Mesendoderm (in vitro differentiated cells): ENCODE results near the gene STAC3.

Experiments
- DNase-seq: peaks from one replicate; pipeline ENCODE4 v3.0.0; 2013
- H2AK5ac ChIP-seq: 2 replicates; pipeline ENCODE4 v1.6.1; 2013; ENCODE audit warnings: low read length, inconsistent platforms
- H2BK120ac ChIP-seq: 2 replicates; pipeline ENCODE4 v1.6.1; 2013; ENCODE audit warnings: low read depth, mild to moderate bottlenecking, low read length, moderate library complexity, mixed read lengths
- H2BK15ac ChIP-seq: replicated peaks from 2 replicates; pipeline ENCODE4 v1.6.1; 2013; ENCODE audit warnings: low read depth, mild to moderate bottlenecking, moderate library complexity
- H2BK5ac ChIP-seq: 2 replicates; pipeline ENCODE4 v1.6.1; 2013; ENCODE audit warnings: low read length, inconsistent platforms
- H3K18ac ChIP-seq: 2 replicates; pipeline ENCODE4 v1.6.1; 2013; ENCODE audit warnings: mild to moderate bottlenecking, low read length, mixed read lengths
- H3K23ac ChIP-seq: one replicate; pipeline ENCODE4 v1.6.1; 2013; ENCODE audit warnings: low read length
- H3K27ac ChIP-seq: 2 replicates; pipeline ENCODE4 v1.5.1; 2013; ENCODE audit warnings: low read depth, mild to moderate bottlenecking, inconsistent platforms, low read length, moderate library complexity
- H3K27me3 ChIP-seq: 2 replicates; pipeline ENCODE4 v1.6.1; 2013; ENCODE audit warnings: low read length, control low read depth, mild to moderate bottlenecking, inconsistent platforms; ENCODE audit not compliant: insufficient read depth, poor library complexity
- H3K36me3 ChIP-seq: 2 replicates; pipeline ENCODE4 v1.6.1; 2013; ENCODE audit warnings: low read length, inconsistent platforms; ENCODE audit not compliant: control insufficient read depth, insufficient read depth
- H3K4ac ChIP-seq: one replicate; pipeline ENCODE4 v1.6.1; 2013; ENCODE audit warnings: low read depth, mild to moderate bottlenecking, low read length, moderate library complexity
- H3K4me1 ChIP-seq: 2 replicates; pipeline ENCODE4 v1.6.1; 2013; ENCODE audit warnings: low read depth, low read length, inconsistent platforms; ENCODE audit not compliant: control insufficient read depth
- H3K4me2 ChIP-seq: 2 replicates; pipeline ENCODE4 v1.6.1; 2013; ENCODE audit warnings: low read length
- H3K4me3 ChIP-seq: 2 replicates; pipeline ENCODE4 v1.5.1; 2013; ENCODE audit warnings: mild to moderate bottlenecking, low read length
- H3K56ac ChIP-seq: one replicate; pipeline ENCODE4 v1.6.1; 2013; ENCODE audit warnings: low read length
- H3K79me1 ChIP-seq: 2 replicates; pipeline ENCODE4 v1.6.1; 2013; ENCODE audit warnings: low read length, inconsistent platforms
- H3K79me2 ChIP-seq: 2 replicates; pipeline ENCODE4 v1.6.1; 2013; ENCODE audit warnings: mild to moderate bottlenecking, low read length; ENCODE audit not compliant: control insufficient read depth, insufficient read depth
- H3K9ac ChIP-seq: 2 replicates; pipeline ENCODE4 v1.6.1; 2013; ENCODE audit warnings: low read length, inconsistent platforms
- H4K5ac ChIP-seq: one replicate; pipeline ENCODE4 v1.6.1; 2013; ENCODE audit warnings: low read length
- H4K8ac ChIP-seq: one replicate; pipeline ENCODE4 v1.6.1; 2013; ENCODE audit warnings: low read depth, mild to moderate bottlenecking, control low read depth, low read length, moderate library complexity
- WGBS: extraction: QIAGEN DNeasy Blood & Tissue Kit; methylation state at CpG from one replicate; pipeline ENCODE4 v1.1.7; 2013; ENCODE audit warnings: low lambda C conversion rate, missing lambda C conversion rate; ENCODE audit not compliant: insufficient coverage; ENCODE audit errors: extremely low coverage; 5-methylcytosine and 5-hydroxymethylcytosine counted together
- small RNA-seq: library from polyadenylated mRNA; stranded (forward); fragments of <200 nt; extraction: miRNeasy Mini kit (QIAGEN cat#:217004); gene quantifications from one replicate; pipeline ENCODE3, GENCODE V24; 2013; ENCODE audit not compliant: insufficient read depth

Gene STAC3

DNA sequence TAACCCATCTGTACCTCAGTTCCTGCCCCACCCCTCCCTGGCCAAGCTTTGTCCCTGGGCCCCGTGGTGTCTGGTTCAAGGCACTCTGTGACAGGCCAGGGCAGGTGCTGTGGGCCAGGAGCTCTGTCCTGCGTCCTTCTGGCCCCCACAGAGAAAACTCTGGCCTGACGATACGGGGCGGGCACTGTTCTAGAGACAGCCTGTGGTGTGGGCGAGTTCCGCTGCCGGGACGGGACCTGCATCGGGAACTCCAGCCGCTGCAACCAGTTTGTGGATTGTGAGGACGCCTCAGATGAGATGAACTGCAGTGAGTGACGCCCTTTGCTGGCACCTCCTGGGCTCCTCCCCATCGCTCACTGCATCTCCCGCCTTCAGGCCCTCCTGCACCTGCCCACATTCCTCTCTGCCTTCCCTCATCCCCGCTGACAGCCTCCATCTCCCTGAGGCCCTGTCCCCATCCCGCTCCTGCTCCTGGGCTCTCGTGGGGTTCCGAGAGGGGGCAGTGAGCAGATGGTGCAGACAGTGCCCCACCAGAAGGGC is 57.2 kb downstream of the STAC3 start:
- H3K23ac ChIP-seq, result no peak overlapping the region
- no peak overlapping the region for H2BK15ac ChIP-seq
- no peak overlapping the region for H3K4ac ChIP-seq
- H3K79me1 ChIP-seq, result no peaks in the 10 kb centered on the region
- H3K27ac ChIP-seq, result no peak overlapping the region
- no peak overlapping the region for H3K18ac ChIP-seq
- peaks cover 39% of the 10 kb centered on the region for H3K36me3 ChIP-seq
- H3K4me1 ChIP-seq, result no peaks in the 10 kb centered on the region
- no peak overlapping the region for H3K4me3 ChIP-seq
- no peak overlapping the region for H2BK120ac ChIP-seq
- DNase-seq, result peak; percentile 10
- H4K5ac ChIP-seq, result no peak overlapping the region
- no peaks in the 10 kb centered on the region for H3K79me2 ChIP-seq
- H3K56ac ChIP-seq, result no peak overlapping the region
- H4K8ac ChIP-seq, result no peak overlapping the region
- no peak overlapping the region for H3K4me2 ChIP-seq
- no peak overlapping the region for H2AK5ac ChIP-seq
- H3K27me3 ChIP-seq, result no peaks in the 10 kb centered on the region
- no peak overlapping the region for H3K9ac ChIP-seq
- WGBS, result no CpG with 5 or more reads among the region's 19 CpGs
- H2BK5ac ChIP-seq, result no peak overlapping the region

Small RNAs within 50 kb of the gene (small RNA-seq; reads per million reads assigned to genes)
- 6.4 reads per million, percentile 77 among the genes with 10 or more reads in this experiment for gene MIR1228
